Caco-2 (cell line): ENCODE data around the gene SMYD2. TPM values are rescaled to one million over a fixed set of nuclear protein-coding genes. Genes with fewer than 3 reads are reported as not detected.

Experiments used
- BruUV-seq: library from RNA; stranded (reverse); fragments of 400-500 nt; replicated peaks from 2 replicates; lab custom pipeline; 2021; lab: Mats Ljungman, UMichigan
- CTCF ChIA-PET: fragments of 300-600 bp; sonication (Branson Sonifier 250); formaldehyde crosslinking; loops from one replicate; lab custom pipeline; 2022; ENCODE audit warnings: antibody characterized with exemption; lab: Charles Lee
- POLR2A ChIA-PET: fragments of 300-600 bp; sonication (Branson Sonifier 250); formaldehyde crosslinking; loops from one replicate; lab custom pipeline; 2022; ENCODE audit warnings: antibody characterized with exemption; lab: Charles Lee
- DNase-seq, 2 experiments: peaks; one replicate each; pipeline versions ENCODE4 v3.0.0 to v3.0.0-alpha.2; 2020 to 2022
- H3K27me3 ChIP-seq: replicated peaks from 2 replicates; pipeline ENCODE4 v1.6.0; 2011; ENCODE audit warnings: low read length; ENCODE audit not compliant: control insufficient read depth, insufficient read depth
- H3K36me3 ChIP-seq: 2 replicates; pipeline ENCODE4 v1.5.1; 2011; ENCODE audit warnings: low read length; ENCODE audit not compliant: control insufficient read depth, insufficient read depth
- H3K4me1 ChIP-seq: fragments of 250-450 bp; sonication (Bioruptor Pico); 2 replicates; pipeline ENCODE4 v1.5.1; 2020; ENCODE audit warnings: mild to moderate bottlenecking
- H3K4me3 ChIP-seq: 2 replicates; pipeline ENCODE4 v1.5.1; 2011; ENCODE audit warnings: low read depth, mild to moderate bottlenecking, control low read depth, low read length
- H3K9me3 ChIP-seq: fragments of 250-450 bp; sonication (Bioruptor Pico); 2 replicates; pipeline ENCODE4 v1.5.1; 2020; ENCODE audit warnings: mild to moderate bottlenecking, moderate library complexity
- H3K27ac Mint-ChIP-seq: one replicate; pipeline ENCODE4 v1.8.0; 2022; ENCODE audit warnings: mixed read lengths; ENCODE audit not compliant: unreplicated experiment
- H3K27me3 Mint-ChIP-seq: one replicate; pipeline ENCODE4 v1.8.0; 2022; ENCODE audit warnings: mixed read lengths; ENCODE audit not compliant: insufficient read depth, unreplicated experiment
- H3K36me3 Mint-ChIP-seq: one replicate; pipeline ENCODE4 v1.8.0; 2022; ENCODE audit warnings: mild to moderate bottlenecking, mixed read lengths; ENCODE audit not compliant: insufficient read depth, unreplicated experiment
- H3K4me1 Mint-ChIP-seq: one replicate; pipeline ENCODE4 v1.8.0; 2022; ENCODE audit warnings: low read depth, mixed read lengths; ENCODE audit not compliant: unreplicated experiment
- H3K4me3 Mint-ChIP-seq: one replicate; pipeline ENCODE4 v1.8.0; 2022; ENCODE audit warnings: mild to moderate bottlenecking, moderate library complexity, mixed read lengths; ENCODE audit not compliant: unreplicated experiment
- H3K9me3 Mint-ChIP-seq: one replicate; pipeline ENCODE4 v1.8.0; 2022; ENCODE audit warnings: mixed read lengths; ENCODE audit not compliant: unreplicated experiment
- CTCF ChIP-seq, 2 experiments: fragments of 200-600 bp in 1 of 2; IDR thresholded peaks; 1 replicate in 1 of 2; 2 replicates in 1 of 2; pipeline versions ENCODE4 v1.5.1 to v1.8.0; 2011 to 2022; ENCODE audit warnings: antibody characterized with exemption in 1 of 2, control low read depth in 1 of 2, inconsistent platforms in 1 of 2, low read depth in 1 of 2, low read length in 1 of 2, mild to moderate bottlenecking in 1 of 2, moderate library complexity in 1 of 2; ENCODE audit not compliant: insufficient read depth in 1 of 2, severe bottlenecking in 1 of 2, unreplicated experiment in 1 of 2
- intact Hi-C: fragments of 100-400 bp; cut with micrococcal nuclease; formaldehyde crosslinking; loops from one replicate; pipeline ENCODE4 v1.10.0; 2022; ENCODE audit not compliant: unreplicated experiment
- total RNA-seq: library from RNA; stranded (reverse); gene quantifications from 2 replicates; pipeline ENCODE4 v1.2.3, GENCODE V29; 2022

Gene SMYD2
- total RNA-seq, 1 experiment from 2014 or later, result 182 TPM

- intact Hi-C loops, result loop anchor here (1.0 kb wide), 1 partner anchor 18 kb away; no protein-coding TSS in a partner anchor
- no peaks in the 10 kb centered on the region for H3K27me3 ChIP-seq
- Mint-ChIP-seq H3K9me3 (no peaks in the 10 kb centered on the region), H3K4me1 (peaks cover 23% of the 10 kb centered on the region), H3K4me3 (peak overlapping the region; percentile 17), H3K27me3 (no peaks in the 10 kb centered on the region), H3K27ac (peak overlapping the region; percentile 1), H3K36me3 (no peaks in the 10 kb centered on the region)
- no peaks in the 10 kb centered on the region for H3K9me3 ChIP-seq
- H3K4me3 ChIP-seq, result no peak overlapping the region
- peaks cover 14% of the 10 kb centered on the region for H3K4me1 ChIP-seq
- no peak for TF ChIP-seq CTCF (IDR thresholded peaks at IDR 0.05; ENCODE audit: insufficient read depth in 1 of 2, low read depth in 1 of 2, low read length in 1 of 2, severe bottlenecking in 1 of 2, unreplicated experiment in 1 of 2)
- H3K36me3 ChIP-seq, result no peaks in the 10 kb centered on the region
- DNase-seq, result no peak
- CTCF ChIA-PET, result no interaction called here
- no TSS peak for BruUV-seq
- POLR2A ChIA-PET, result no interaction called here
Observed at GRCh38 chr1:214234635-214235025, 46.3 kb upstream of the SMYD2 start.

GRCh38 chr1:214236477-214236876 is 44.5 kb upstream of the SMYD2 start:
- CTCF ChIA-PET, result no interaction called here

GRCh38 chr1:214241060-214241459 is 39.9 kb upstream of the SMYD2 start:
- H3K4me3 ChIP-seq, result no peak overlapping the region
- Mint-ChIP-seq H3K9me3 (no peaks in the 10 kb centered on the region), H3K4me3 (no peak overlapping the region), H3K4me1 (peaks cover 17% of the 10 kb centered on the region), H3K27me3 (no peaks in the 10 kb centered on the region), H3K36me3 (peaks cover 7% of the 10 kb centered on the region), H3K27ac (no peak overlapping the region)
- H3K4me1 ChIP-seq, result peaks cover 22% of the 10 kb centered on the region
- POLR2A ChIA-PET, result no interaction called here
- DNase-seq, result no peak
- intact Hi-C loops, result no loop called here
- no TSS peak for BruUV-seq
- CTCF ChIA-PET, result no interaction called here
- no peaks in the 10 kb centered on the region for H3K27me3 ChIP-seq
- H3K9me3 ChIP-seq, result no peaks in the 10 kb centered on the region
- H3K36me3 ChIP-seq, result no peaks in the 10 kb centered on the region
- TF ChIP-seq CTCF (IDR thresholded peaks at IDR 0.05; ENCODE audit: insufficient read depth in 1 of 2, low read depth in 1 of 2, low read length in 1 of 2, severe bottlenecking in 1 of 2, unreplicated experiment in 1 of 2), result no peak

More at GRCh38 chr1:214236477-214236876, 44.5 kb upstream of the SMYD2 start:
- Histone ChIP-seq H3K27me3 (no peaks in the 10 kb centered on the region), H3K4me3 (no peak overlapping the region), H3K9me3 (no peaks in the 10 kb centered on the region), H3K4me1 (peaks cover 14% of the 10 kb centered on the region), H3K36me3 (no peaks in the 10 kb centered on the region)
- no peaks in the 10 kb centered on the region for H3K36me3 Mint-ChIP-seq
- no peak for DNase-seq
- no peaks in the 10 kb centered on the region for H3K9me3 Mint-ChIP-seq
- H3K4me3 Mint-ChIP-seq, result no peak overlapping the region
- TF ChIP-seq CTCF (IDR thresholded peaks at IDR 0.05; ENCODE audit: insufficient read depth in 1 of 2, low read depth in 1 of 2, low read length in 1 of 2, severe bottlenecking in 1 of 2, unreplicated experiment in 1 of 2), result no peak
- peaks cover 17% of the 10 kb centered on the region for H3K4me1 Mint-ChIP-seq
- POLR2A ChIA-PET, result no interaction called here
- intact Hi-C loops, result no loop called here
- no peaks in the 10 kb centered on the region for H3K27me3 Mint-ChIP-seq
- BruUV-seq, result no TSS peak
- no peak overlapping the region for H3K27ac Mint-ChIP-seq
